ENCODE data around the gene MAPK1IP1L. TPM values are rescaled to one million over a fixed set of nuclear protein-coding genes. Genes with fewer than 3 reads are reported as not detected.

Gene MAPK1IP1L
- total and polyA plus RNA-seq, 4 donors = 25.8 to 87.4 (median 49.1) TPM

GRCh38 chr14:55118761-55119160 is 67.3 kb downstream of the MAPK1IP1L start:
- H3K27me3 ChIP-seq (ENCODE audit: control insufficient read depth in 3 of 3, insufficient read depth in 3 of 3, low read length in 2 of 3) = no peaks in the 10 kb centered on the region
- peak overlapping the region; percentile 75 to 84 for H3K27ac ChIP-seq (ENCODE audit: low read depth in 1 of 2, low read length in 1 of 2)
- DNase-seq (no peak), ATAC-seq (ENCODE audit: insufficient read depth, low FRiP score) (no peak)
- H3K4me1 ChIP-seq (ENCODE audit: control insufficient read depth in 5 of 5, insufficient read depth in 5 of 5, low read length in 5 of 5) = peaks cover 10 to 26% (median 14%) of the 10 kb centered on the region in 5 donors
- no peak for TF ChIP-seq CTCF (IDR thresholded peaks at IDR 0.05; ENCODE audit: control extremely low read depth, extremely low read depth)
- H3K4me3 ChIP-seq = no peak overlapping the region
- H3K36me3 ChIP-seq (ENCODE audit: control insufficient read depth in 4 of 4, insufficient read depth in 4 of 4, low read length in 4 of 4) = no peaks in the 10 kb centered on the region
- H3K9ac ChIP-seq (ENCODE audit: insufficient read depth in 1 of 2, low read length in 2 of 2) = no peak overlapping the region
- H3K9me3 ChIP-seq (ENCODE audit: control insufficient read depth in 4 of 4, insufficient read depth in 3 of 4, low read length in 3 of 4) = no peaks in the 10 kb centered on the region
- 45 to 63% methylated on average over 3 of the region's 3 CpGs for WGBS, 2 donors

Other genes with a start within 250 kb of the MAPK1IP1L start
- 10 to 100 TPM in 1 of 2 donors, 1 to 10 TPM in 1; 7.2 to 19.2 TPM for gene GCH1, start 148.8 kb upstream of the MAPK1IP1L start, total RNA-seq
- 10 to 100 TPM; 10.3 to 44.9 TPM for gene GCH1, start 148.8 kb upstream of the MAPK1IP1L start, polyA plus RNA-seq
- gene WDHD1, start 24.5 kb upstream of the MAPK1IP1L start, total RNA-seq = 1 to 10 TPM; 6.2 to 7.1 TPM
- gene WDHD1, start 24.5 kb upstream of the MAPK1IP1L start, polyA plus RNA-seq = 1 to 10 TPM; 1.9 TPM
- 10 to 100 TPM; 14.3 to 28.3 TPM for gene SOCS4, start 24.4 kb upstream of the MAPK1IP1L start, total RNA-seq
- gene SOCS4, start 24.4 kb upstream of the MAPK1IP1L start, polyA plus RNA-seq = 1 to 10 TPM; 5.8 to 6.8 TPM
- 100 to 1,000 TPM; 166 to 373 TPM for gene LGALS3, start 77.6 kb downstream of the MAPK1IP1L start, total RNA-seq
- 100 to 1,000 TPM; 512 to 875 TPM for gene LGALS3, start 77.6 kb downstream of the MAPK1IP1L start, polyA plus RNA-seq
- gene DLGAP5, start 139.9 kb downstream of the MAPK1IP1L start, total RNA-seq = 1 to 10 TPM in 1 of 2 donors, under 1 TPM in 1; 0.34 to 5.0 TPM
- gene DLGAP5, start 139.9 kb downstream of the MAPK1IP1L start, polyA plus RNA-seq = under 1 TPM; 0.37 to 0.89 TPM
- 10 to 100 TPM; 28.1 to 59.4 TPM for gene FBXO34, start 219.8 kb downstream of the MAPK1IP1L start, total RNA-seq
- 10 to 100 TPM; 14.0 to 16.3 TPM for gene FBXO34, start 219.8 kb downstream of the MAPK1IP1L start, polyA plus RNA-seq

Measured in lung (tissue), 12 donors.